OCI-LY1 (cell line): Measurements from ENCODE around the gene SYNE1.

Source experiments
- EZH2 ChIP-seq: fragments of 200-600 bp; sonication (generic), shearing (Covaris generic); IDR thresholded peaks from 2 replicates; pipeline ENCODE4 v1.8.0; 2017; ENCODE audit warnings: borderline replicate concordance, mixed run types, mild to moderate bottlenecking, antibody characterized with exemption, low read length, moderate library complexity, mixed read lengths
- TF ChIP-seq, protein P1 (sequence below): fragments of 200-600 bp; sonication (generic), shearing (Covaris generic); IDR thresholded peaks from 2 replicates; pipeline ENCODE4 v1.5.1; 2017; ENCODE audit warnings: mild to moderate bottlenecking, antibody characterized with exemption, low read length, moderate library complexity, mixed read lengths

DNA sequence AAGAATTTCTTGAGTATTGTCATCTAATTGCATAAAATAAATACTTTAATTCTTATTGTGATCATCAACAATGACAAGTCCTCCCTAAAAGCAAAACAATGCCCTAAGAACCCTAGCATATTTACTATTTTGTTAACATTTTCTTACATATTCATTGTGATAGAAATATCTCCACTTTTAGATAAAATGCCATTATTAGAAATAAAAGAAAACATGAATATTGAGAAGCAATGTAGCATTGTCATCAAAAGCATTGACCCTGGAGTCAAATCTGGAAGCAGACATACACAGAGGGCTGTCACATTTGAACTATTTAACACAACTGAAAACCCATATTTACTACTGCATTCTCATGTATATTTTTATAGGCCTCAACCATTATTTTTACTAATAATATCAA, 257.7 kb downstream of the SYNE1 start:
- TF ChIP-seq, protein P1, sequence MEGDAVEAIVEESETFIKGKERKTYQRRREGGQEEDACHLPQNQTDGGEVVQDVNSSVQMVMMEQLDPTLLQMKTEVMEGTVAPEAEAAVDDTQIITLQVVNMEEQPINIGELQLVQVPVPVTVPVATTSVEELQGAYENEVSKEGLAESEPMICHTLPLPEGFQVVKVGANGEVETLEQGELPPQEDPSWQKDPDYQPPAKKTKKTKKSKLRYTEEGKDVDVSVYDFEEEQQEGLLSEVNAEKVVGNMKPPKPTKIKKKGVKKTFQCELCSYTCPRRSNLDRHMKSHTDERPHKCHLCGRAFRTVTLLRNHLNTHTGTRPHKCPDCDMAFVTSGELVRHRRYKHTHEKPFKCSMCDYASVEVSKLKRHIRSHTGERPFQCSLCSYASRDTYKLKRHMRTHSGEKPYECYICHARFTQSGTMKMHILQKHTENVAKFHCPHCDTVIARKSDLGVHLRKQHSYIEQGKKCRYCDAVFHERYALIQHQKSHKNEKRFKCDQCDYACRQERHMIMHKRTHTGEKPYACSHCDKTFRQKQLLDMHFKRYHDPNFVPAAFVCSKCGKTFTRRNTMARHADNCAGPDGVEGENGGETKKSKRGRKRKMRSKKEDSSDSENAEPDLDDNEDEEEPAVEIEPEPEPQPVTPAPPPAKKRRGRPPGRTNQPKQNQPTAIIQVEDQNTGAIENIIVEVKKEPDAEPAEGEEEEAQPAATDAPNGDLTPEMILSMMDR, result no peak
- TF ChIP-seq EZH2, result no peak
